Neural progenitor cell (in vitro differentiated cells): ENCODE data around the gene RNF212. TPM values are rescaled to one million over a fixed set of nuclear protein-coding genes. Genes with fewer than 3 reads are reported as not detected.

Experiments used
- DNase-seq: peaks from one replicate; pipeline ENCODE4 v3.0.0-alpha.2; 2016; ENCODE audit warnings: low spot score
- H2AFZ ChIP-seq: fragments of 200-600 bp; sonication (generic); replicated peaks from 2 replicates; pipeline ENCODE4 v1.6.1; 2016; ENCODE audit warnings: antibody characterized with exemption
- H3F3A ChIP-seq: fragments of 200-600 bp; sonication (generic); 2 replicates; pipeline ENCODE4 v1.6.1; 2016; ENCODE audit warnings: antibody characterized with exemption, low read depth
- H3K27ac ChIP-seq: fragments of 200-600 bp; sonication (generic); 2 replicates; pipeline ENCODE4 v1.5.1; 2016; ENCODE audit warnings: mild to moderate bottlenecking
- H3K27me3 ChIP-seq: fragments of 200-600 bp; sonication (generic); 2 replicates; pipeline ENCODE4 v1.6.1; 2016; ENCODE audit warnings: mild to moderate bottlenecking, moderate library complexity
- H3K36me3 ChIP-seq: fragments of 200-600 bp; sonication (generic); 2 replicates; pipeline ENCODE4 v1.5.1; 2016
- H3K4me1 ChIP-seq: fragments of 200-600 bp; sonication (generic); 2 replicates; pipeline ENCODE4 v1.6.1; 2016; ENCODE audit warnings: mixed run types
- H3K4me2 ChIP-seq: fragments of 200-600 bp; sonication (generic); 2 replicates; pipeline ENCODE4 v1.6.1; 2016
- H3K4me3 ChIP-seq: fragments of 200-600 bp; sonication (generic); 2 replicates; pipeline ENCODE4 v1.5.1; 2016
- H3K79me2 ChIP-seq: fragments of 200-600 bp; sonication (generic); 2 replicates; pipeline ENCODE4 v1.6.1; 2016; ENCODE audit warnings: low read depth
- H3K9ac ChIP-seq: fragments of 200-600 bp; sonication (generic); 2 replicates; pipeline ENCODE4 v1.6.1; 2016
- H3K9me3 ChIP-seq: fragments of 200-600 bp; sonication (generic); 2 replicates; pipeline ENCODE4 v1.5.1; 2016; ENCODE audit warnings: low read depth
- H4K20me1 ChIP-seq: fragments of 200-600 bp; sonication (generic); 2 replicates; pipeline ENCODE4 v1.6.1; 2016; ENCODE audit warnings: low read depth
- H3K27ac Mint-ChIP-seq: 3 replicates; pipeline ENCODE4 v1.8.0; 2021; ENCODE audit warnings: mixed read lengths
- H3K27me3 Mint-ChIP-seq: 2 replicates; pipeline ENCODE4 v1.8.0; 2022; ENCODE audit warnings: low read depth, mild to moderate bottlenecking, inconsistent platforms, moderate library complexity, mixed read lengths; ENCODE audit not compliant: insufficient read depth
- H3K36me3 Mint-ChIP-seq: 3 replicates; pipeline ENCODE4 v1.8.0; 2021; ENCODE audit warnings: mixed read lengths
- H3K4me1 Mint-ChIP-seq: 3 replicates; pipeline ENCODE4 v1.8.0; 2021; ENCODE audit warnings: mixed read lengths
- H3K4me3 Mint-ChIP-seq: 3 replicates; pipeline ENCODE4 v1.8.0; 2021; ENCODE audit warnings: mild to moderate bottlenecking, moderate library complexity, mixed read lengths
- H3K9me3 Mint-ChIP-seq: 3 replicates; pipeline ENCODE4 v1.8.0; 2020; ENCODE audit warnings: mixed read lengths
- EZH2 ChIP-seq: fragments of 200-600 bp; sonication (generic); IDR thresholded peaks from 2 replicates; pipeline ENCODE4 v1.6.1; 2017; ENCODE audit warnings: antibody characterized with exemption, mild to moderate bottlenecking, moderate library complexity
- EZH2phosphoT487 ChIP-seq: fragments of 200-600 bp; sonication (generic); IDR thresholded peaks from 2 replicates; pipeline ENCODE4 v1.6.1; 2017; ENCODE audit warnings: antibody characterized with exemption
- total RNA-seq: library from RNA; depleted of rRNA; stranded (reverse); fragments of >200 nt; gene quantifications from 2 replicates; pipeline ENCODE4 v1.2.3, GENCODE V29; 2015; ENCODE audit warnings: low replicate concordance
- TF ChIP-seq, protein P1 (sequence below): fragments of 200-600 bp; sonication (generic); IDR thresholded peaks from 2 replicates; pipeline ENCODE4 v1.5.1; 2017; ENCODE audit warnings: antibody characterized with exemption, mild to moderate bottlenecking

The RNF212 gene
- total RNA-seq, 1 donor from 2014 or later, result 3.4 TPM

DNA sequence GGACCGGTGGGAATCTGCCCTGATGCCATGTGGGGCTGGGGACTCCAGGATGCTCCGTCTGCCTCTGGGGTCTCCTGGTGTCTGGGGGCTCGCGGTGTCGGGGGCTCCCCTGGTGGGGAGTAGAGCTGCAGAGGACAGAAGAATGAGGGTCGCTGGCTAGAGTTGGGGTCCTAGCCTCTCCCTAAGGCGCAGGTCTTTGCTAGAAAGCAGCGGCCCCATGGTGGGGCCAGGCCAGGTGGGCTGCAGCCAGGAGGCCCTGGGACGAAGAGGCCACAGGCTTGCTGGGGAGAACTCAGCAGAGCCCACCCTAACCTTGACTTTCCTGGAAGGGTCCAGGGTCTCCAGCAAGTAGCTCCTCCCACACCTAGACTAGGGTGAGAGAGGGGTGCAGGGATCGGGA lies 80.5 kb downstream of the RNF212 start:
- H3K27me3 ChIP-seq, result no peaks in the 10 kb centered on the region
- no peaks in the 10 kb centered on the region for H3K36me3 ChIP-seq
- no peaks in the 10 kb centered on the region for H4K20me1 ChIP-seq
- no peak overlapping the region for H3K27ac ChIP-seq
- TF ChIP-seq EZH2, result no peak
- TF ChIP-seq, protein P1, sequence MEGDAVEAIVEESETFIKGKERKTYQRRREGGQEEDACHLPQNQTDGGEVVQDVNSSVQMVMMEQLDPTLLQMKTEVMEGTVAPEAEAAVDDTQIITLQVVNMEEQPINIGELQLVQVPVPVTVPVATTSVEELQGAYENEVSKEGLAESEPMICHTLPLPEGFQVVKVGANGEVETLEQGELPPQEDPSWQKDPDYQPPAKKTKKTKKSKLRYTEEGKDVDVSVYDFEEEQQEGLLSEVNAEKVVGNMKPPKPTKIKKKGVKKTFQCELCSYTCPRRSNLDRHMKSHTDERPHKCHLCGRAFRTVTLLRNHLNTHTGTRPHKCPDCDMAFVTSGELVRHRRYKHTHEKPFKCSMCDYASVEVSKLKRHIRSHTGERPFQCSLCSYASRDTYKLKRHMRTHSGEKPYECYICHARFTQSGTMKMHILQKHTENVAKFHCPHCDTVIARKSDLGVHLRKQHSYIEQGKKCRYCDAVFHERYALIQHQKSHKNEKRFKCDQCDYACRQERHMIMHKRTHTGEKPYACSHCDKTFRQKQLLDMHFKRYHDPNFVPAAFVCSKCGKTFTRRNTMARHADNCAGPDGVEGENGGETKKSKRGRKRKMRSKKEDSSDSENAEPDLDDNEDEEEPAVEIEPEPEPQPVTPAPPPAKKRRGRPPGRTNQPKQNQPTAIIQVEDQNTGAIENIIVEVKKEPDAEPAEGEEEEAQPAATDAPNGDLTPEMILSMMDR, result no peak
- H3K4me1 Mint-ChIP-seq, result peaks cover under 1% of the 10 kb centered on the region
- no peak for DNase-seq
- no peaks in the 10 kb centered on the region for H3K36me3 Mint-ChIP-seq
- H3K27me3 Mint-ChIP-seq, result peaks cover 6% of the 10 kb centered on the region
- H3K4me2 ChIP-seq, result no peak overlapping the region
- H3K9me3 ChIP-seq, result no peaks in the 10 kb centered on the region
- no peaks in the 10 kb centered on the region for H3K79me2 ChIP-seq
- no peak overlapping the region for H3K27ac Mint-ChIP-seq
- no peaks in the 10 kb centered on the region for H3K9me3 Mint-ChIP-seq
- peaks cover 22% of the 10 kb centered on the region for H3K4me1 ChIP-seq
- no peak overlapping the region for H2AFZ ChIP-seq
- H3K4me3 Mint-ChIP-seq, result no peak overlapping the region
- no peak overlapping the region for H3K4me3 ChIP-seq
- H3F3A ChIP-seq, result no peaks in the 10 kb centered on the region
- no peak overlapping the region for H3K9ac ChIP-seq

DNA sequence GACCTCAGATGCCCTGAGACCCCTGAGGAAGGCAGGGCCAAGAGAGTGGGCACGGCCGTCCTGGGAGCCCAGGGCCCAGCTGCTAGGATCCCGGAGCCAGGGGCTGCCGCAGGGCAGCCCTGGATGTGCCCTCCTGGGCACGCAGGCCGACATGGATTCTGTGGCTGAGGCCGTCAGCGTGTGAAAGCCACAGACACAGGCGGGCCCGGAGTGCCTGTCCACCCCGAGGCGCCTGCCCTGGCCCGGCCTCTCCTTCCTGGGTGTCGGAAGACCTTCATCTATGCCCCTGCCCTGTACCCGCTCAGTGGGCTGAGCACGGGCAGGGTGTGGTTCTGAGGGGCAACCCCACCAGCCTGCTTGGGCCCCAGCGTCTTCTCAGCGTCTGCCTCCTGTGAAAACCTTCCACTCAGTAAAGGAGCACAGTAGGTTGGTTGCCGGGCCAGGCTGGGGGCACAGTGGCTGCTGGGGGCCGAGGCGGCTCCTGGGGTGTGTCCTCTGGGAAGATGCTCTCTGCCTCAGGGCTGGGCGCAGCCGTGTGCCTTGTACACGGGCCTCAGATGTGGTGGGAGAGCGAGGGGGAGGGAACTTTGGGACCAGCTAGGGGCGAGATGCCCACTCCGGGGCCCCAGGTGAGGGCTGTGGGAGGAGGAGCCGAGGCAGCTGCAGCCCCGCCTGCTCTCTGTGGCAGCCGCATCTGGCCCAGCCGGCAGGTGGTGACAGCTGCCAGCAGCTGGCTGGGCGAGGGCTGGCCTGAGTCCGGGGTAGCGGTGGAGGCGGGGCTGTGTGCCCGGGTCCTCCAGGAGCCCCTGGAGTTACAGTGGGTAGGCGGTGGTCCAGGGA lies 81.2 kb downstream of the RNF212 start:
- H3K9ac ChIP-seq, result no peak overlapping the region
- DNase-seq, result no peak
- Mint-ChIP-seq H3K9me3 (no peaks in the 10 kb centered on the region), H3K36me3 (no peaks in the 10 kb centered on the region), H3K4me1 (no peaks in the 10 kb centered on the region), H3K4me3 (no peak overlapping the region), H3K27ac (no peak overlapping the region), H3K27me3 (peaks cover 7% of the 10 kb centered on the region)
- H3K4me3 ChIP-seq, result no peak overlapping the region
- H3K79me2 ChIP-seq, result no peaks in the 10 kb centered on the region
- no peaks in the 10 kb centered on the region for H3F3A ChIP-seq
- no peaks in the 10 kb centered on the region for H3K36me3 ChIP-seq
- no peak overlapping the region for H3K4me2 ChIP-seq
- no peaks in the 10 kb centered on the region for H3K9me3 ChIP-seq
- H2AFZ ChIP-seq, result no peak overlapping the region
- no peak for TF ChIP-seq EZH2phosphoT487
- no peak for TF ChIP-seq EZH2
- TF ChIP-seq, protein P1, result no peak
- H3K27me3 ChIP-seq, result no peaks in the 10 kb centered on the region
- H4K20me1 ChIP-seq, result peaks cover 1% of the 10 kb centered on the region
- H3K27ac ChIP-seq, result no peak overlapping the region
- H3K4me1 ChIP-seq, result peaks cover 28% of the 10 kb centered on the region

DNA sequence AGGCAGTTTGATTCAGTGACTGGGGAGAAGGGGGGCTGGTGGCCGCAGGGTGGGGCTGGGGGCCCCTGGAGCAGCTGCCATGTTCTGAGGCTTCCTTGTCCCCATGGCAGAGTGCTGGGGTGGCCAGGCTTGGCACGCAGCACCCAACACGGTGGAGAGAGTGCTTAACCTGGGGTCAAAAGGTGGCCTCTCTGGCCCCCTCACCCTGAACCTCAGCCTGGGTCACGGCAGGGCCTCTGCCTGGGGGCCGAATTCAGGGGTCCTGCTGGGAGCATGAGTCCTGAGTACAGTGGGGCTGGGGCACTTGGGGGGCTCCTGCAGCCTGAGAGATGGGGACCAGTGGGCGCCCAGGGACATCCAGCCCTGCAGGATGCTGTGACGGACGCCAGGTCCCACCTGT lies 82.0 kb downstream of the RNF212 start:
- no peaks in the 10 kb centered on the region for H3K36me3 Mint-ChIP-seq
- peaks cover 6% of the 10 kb centered on the region for H4K20me1 ChIP-seq
- H3K9me3 Mint-ChIP-seq, result no peaks in the 10 kb centered on the region
- H3F3A ChIP-seq, result peaks cover 5% of the 10 kb centered on the region
- H3K4me3 ChIP-seq, result no peak overlapping the region
- no peaks in the 10 kb centered on the region for H3K36me3 ChIP-seq
- no peak overlapping the region for H3K4me2 ChIP-seq
- H3K27ac Mint-ChIP-seq, result no peak overlapping the region
- H3K4me1 ChIP-seq, result peaks cover 20% of the 10 kb centered on the region
- H3K79me2 ChIP-seq, result no peaks in the 10 kb centered on the region
- peaks cover 11% of the 10 kb centered on the region for H3K27me3 Mint-ChIP-seq
- H3K27ac ChIP-seq, result no peak overlapping the region
- H3K4me3 Mint-ChIP-seq, result no peak overlapping the region
- no peak for TF ChIP-seq EZH2phosphoT487
- no peak for TF ChIP-seq EZH2
- TF ChIP-seq, protein P1, result no peak
- H3K27me3 ChIP-seq, result no peaks in the 10 kb centered on the region
- no peaks in the 10 kb centered on the region for H3K9me3 ChIP-seq
- no peak for DNase-seq
- H2AFZ ChIP-seq, result no peak overlapping the region
- H3K4me1 Mint-ChIP-seq, result peaks cover 4% of the 10 kb centered on the region
- no peak overlapping the region for H3K9ac ChIP-seq
